Hepatocyte (in vitro differentiated cells): Measurements from ENCODE around the gene TTR. TPM values are rescaled to one million over a fixed set of nuclear protein-coding genes. Genes with fewer than 3 reads are reported as not detected.
A peak's percentile ranks its signal among the peaks of the same experiment; 100 is the strongest.

Source experiments
- DNase-seq: peaks from one replicate; pipeline ENCODE4 v3.0.0-alpha.2; 2016; ENCODE audit warnings: low spot score
- H2AFZ ChIP-seq: fragments of 200-600 bp; sonication (generic); 2 replicates; pipeline ENCODE4 v1.6.0; 2016; ENCODE audit warnings: antibody characterized with exemption, mild to moderate bottlenecking
- H3K27ac ChIP-seq: fragments of 200-600 bp; sonication (generic); 2 replicates; pipeline ENCODE4 v1.5.1; 2016; ENCODE audit warnings: mild to moderate bottlenecking
- H3K27me3 ChIP-seq: fragments of 200-600 bp; sonication (generic); 2 replicates; pipeline ENCODE4 v1.6.1; 2016
- H3K36me3 ChIP-seq: fragments of 200-600 bp; sonication (generic); replicated peaks from 2 replicates; pipeline ENCODE4 v1.5.1; 2016; ENCODE audit warnings: low read depth; ENCODE audit not compliant: insufficient read depth
- H3K4me1 ChIP-seq: fragments of 200-600 bp; sonication (generic); 2 replicates; pipeline ENCODE4 v1.5.1; 2016; ENCODE audit warnings: mild to moderate bottlenecking, moderate library complexity; ENCODE audit not compliant: insufficient read depth
- H3K4me2 ChIP-seq: fragments of 200-600 bp; sonication (generic); 2 replicates; pipeline ENCODE4 v1.6.0; 2016
- H3K4me3 ChIP-seq: fragments of 200-600 bp; sonication (generic); 2 replicates; pipeline ENCODE4 v1.5.1; 2016; ENCODE audit warnings: mild to moderate bottlenecking
- H3K79me2 ChIP-seq: fragments of 200-600 bp; sonication (generic); 2 replicates; pipeline ENCODE4 v1.6.0; 2017; ENCODE audit warnings: mild to moderate bottlenecking
- H3K9me2 ChIP-seq: fragments of 200-600 bp; sonication (generic); replicated peaks from 2 replicates; pipeline ENCODE4 v1.6.0; 2017; ENCODE audit warnings: mild to moderate bottlenecking; ENCODE audit not compliant: insufficient read depth
- H3K9me3 ChIP-seq: fragments of 200-600 bp; sonication (generic); 2 replicates; pipeline ENCODE4 v1.5.1; 2016; ENCODE audit warnings: low read depth, mild to moderate bottlenecking
- H4K20me1 ChIP-seq: fragments of 200-600 bp; sonication (generic); 2 replicates; pipeline ENCODE4 v1.6.0; 2016; ENCODE audit warnings: mild to moderate bottlenecking; ENCODE audit not compliant: insufficient read depth, poor library complexity, severe bottlenecking
- CTCF ChIP-seq: fragments of 200-600 bp; sonication (generic); IDR thresholded peaks from 2 replicates; pipeline ENCODE4 v1.5.1; 2016; ENCODE audit warnings: antibody characterized with exemption, mild to moderate bottlenecking; ENCODE audit not compliant: poor library complexity
- EZH2 ChIP-seq: fragments of 200-600 bp; sonication (generic); IDR thresholded peaks from 2 replicates; pipeline ENCODE4 v1.6.1; 2016; ENCODE audit warnings: antibody characterized with exemption, mild to moderate bottlenecking, borderline replicate concordance
- EZH2phosphoT487 ChIP-seq: fragments of 200-600 bp; sonication (generic); IDR thresholded peaks from one replicate; pipeline ENCODE4 v1.6.1; 2018; ENCODE audit warnings: antibody characterized with exemption, mild to moderate bottlenecking, low read depth, moderate library complexity; ENCODE audit not compliant: unreplicated experiment, severe bottlenecking
- WGBS: methylation state at CpG from one replicate; pipeline ENCODE4 v1.1.6; 2016; ENCODE audit warnings: low lambda C conversion rate; ENCODE audit errors: missing lambda C conversion rate; 5-methylcytosine and 5-hydroxymethylcytosine counted together
- polyA plus RNA-seq: library from polyadenylated mRNA; unstranded; fragments of >200 nt; fragmentation: Nextera tagmentation; extraction: Ambion mirVana; gene quantifications from 2 replicates; pipeline ENCODE4 v1.2.1, GENCODE V29; 2016
- total RNA-seq: library from RNA; depleted of rRNA; stranded (reverse); fragments of >200 nt; gene quantifications from 2 replicates; pipeline ENCODE4 v1.2.3, GENCODE V29; 2014

TTR gene
- total and polyA plus RNA-seq, 2 experiments from 2014 or later: 2,638 to 4,943 TPM

- no peak for DNase-seq
- Histone ChIP-seq H3K36me3 (no peaks in the 10 kb centered on the region), H3K4me2 (no peak overlapping the region), H4K20me1 (no peaks in the 10 kb centered on the region), H3K79me2 (peaks cover 6% of the 10 kb centered on the region), H3K9me2 (no peaks in the 10 kb centered on the region), H3K27me3 (no peaks in the 10 kb centered on the region), H3K9me3 (no peaks in the 10 kb centered on the region), H3K27ac (no peak overlapping the region), H2AFZ (no peak overlapping the region), H3K4me1 (peaks cover 31% of the 10 kb centered on the region), H3K4me3 (no peak overlapping the region)
- 95% methylated on average over 4 of the region's 4 CpGs for WGBS
- no peak for TF ChIP-seq EZH2
Measured at GRCh38 chr18:31645411-31645810, 53.7 kb downstream of the TTR start.

- Histone ChIP-seq H3K27me3 (no peaks in the 10 kb centered on the region), H3K79me2 (peaks cover 6% of the 10 kb centered on the region), H4K20me1 (no peaks in the 10 kb centered on the region), H3K9me2 (no peaks in the 10 kb centered on the region), H2AFZ (peak overlapping the region; percentile 22), H3K9me3 (no peaks in the 10 kb centered on the region), H3K4me3 (no peak overlapping the region), H3K4me1 (peaks cover 31% of the 10 kb centered on the region), H3K36me3 (no peaks in the 10 kb centered on the region), H3K4me2 (peak overlapping the region; percentile 41), H3K27ac (peak overlapping the region; percentile 40)
- no peak for TF ChIP-seq CTCF
- TF ChIP-seq EZH2phosphoT487: no peak
- no peak for TF ChIP-seq EZH2
- WGBS: 51% methylated on average over 7 of the region's 7 CpGs
- no peak for DNase-seq
Measured at GRCh38 chr18:31646332-31647126, 54.9 kb downstream of the TTR start.

- Histone ChIP-seq H3K9me2 (no peaks in the 10 kb centered on the region), H3K4me3 (no peak overlapping the region), H3K4me2 (peak overlapping the region; percentile 41), H3K9me3 (no peaks in the 10 kb centered on the region), H3K27me3 (no peaks in the 10 kb centered on the region), H2AFZ (no peak overlapping the region), H3K79me2 (peaks cover 6% of the 10 kb centered on the region), H4K20me1 (no peaks in the 10 kb centered on the region), H3K27ac (peak overlapping the region; percentile 40), H3K4me1 (peaks cover 31% of the 10 kb centered on the region), H3K36me3 (no peaks in the 10 kb centered on the region)
- DNase-seq: peak; percentile 28
- TF ChIP-seq CTCF (no peak), EZH2 (no peak), EZH2phosphoT487 (no peak)
- WGBS: 59% methylated on average over 4 of the region's 4 CpGs
Measured at GRCh38 chr18:31647127-31647753, 55.6 kb downstream of the TTR start.

Other genes starting within 250 kb of the TTR start
- gene DSG4, start 215.1 kb upstream of the TTR start, total RNA-seq: 0.12 and 0.23 TPM in 2 replicates
- 0.41 TPM in 1 of 2 replicates, not detected in the other for gene DSG4, start 215.1 kb upstream of the TTR start, polyA plus RNA-seq
- gene DSG3, start 144.1 kb upstream of the TTR start, total RNA-seq: 0.36 and 0.43 TPM in 2 replicates
- 0.72 TPM in 1 of 2 replicates, not detected in the other for gene DSG3, start 144.1 kb upstream of the TTR start, polyA plus RNA-seq
- gene DSG2, start 93.7 kb upstream of the TTR start, total RNA-seq: 98.1 and 105 TPM in 2 replicates
- gene DSG2, start 93.7 kb upstream of the TTR start, polyA plus RNA-seq: 67.7 and 68.1 TPM in 2 replicates
- 10.3 and 14.1 TPM in 2 replicates for gene B4GALT6, start 92.7 kb downstream of the TTR start, total RNA-seq
- 3.2 and 4.9 TPM in 2 replicates for gene B4GALT6, start 92.7 kb downstream of the TTR start, polyA plus RNA-seq
- gene SLC25A52, start 169.0 kb downstream of the TTR start, total RNA-seq: not detected in 2 replicates
- gene SLC25A52, start 169.0 kb downstream of the TTR start, polyA plus RNA-seq: not detected in 2 replicates